IMR-90 (cell line): ENCODE measurements around the gene PDLIM1. TPM values are rescaled to one million over a fixed set of nuclear protein-coding genes. Genes with fewer than 3 reads are reported as not detected.

ENCODE experiments used
- ATAC-seq: fragments of 200-7000 bp; cut with Tn5 transposase; 2 replicates; pipeline ENCODE4 v1.9.1; 2020; ENCODE audit warnings: low read depth, mild to moderate bottlenecking, moderate library complexity
- BruUV-seq: library from RNA; stranded (reverse); fragments of 400-500 nt; replicated peaks from 2 replicates; lab custom pipeline; 2021; lab: Mats Ljungman, UMichigan
- CTCF ChIA-PET: fragments of 300-600 bp; formaldehyde crosslinking; extraction: SDS; loops from one replicate; lab custom pipeline; 2021; ENCODE audit warnings: antibody characterized with exemption; lab: Yijun Ruan, JAX
- POLR2A ChIA-PET: fragments of 300-600 bp; sonication (Branson Sonifier 250); formaldehyde crosslinking; loops from one replicate; lab custom pipeline; 2022; ENCODE audit warnings: antibody characterized with exemption; ENCODE audit not compliant: unreplicated experiment; lab: Charles Lee
- DNase-seq: peaks from one replicate; pipeline ENCODE4 v3.0.0; 2013
- H2AFZ ChIP-seq: replicated peaks from 2 replicates; pipeline ENCODE3; 2013; ENCODE audit warnings: low read length, mild to moderate bottlenecking; ENCODE audit not compliant: poor library complexity
- H2AK5ac ChIP-seq: 2 replicates; pipeline ENCODE4 v1.6.1; 2013; ENCODE audit warnings: low read depth, low read length, inconsistent platforms
- H2AK9ac ChIP-seq: replicated peaks from 2 replicates; pipeline ENCODE3; 2013; ENCODE audit warnings: mild to moderate bottlenecking, low read depth, low read length, moderate library complexity; ENCODE audit not compliant: poor library complexity
- H2BK120ac ChIP-seq: 2 replicates; pipeline ENCODE4 v1.6.1; 2013; ENCODE audit warnings: low read depth, low read length, inconsistent platforms
- H2BK15ac ChIP-seq: 3 replicates; pipeline ENCODE4 v1.6.1; 2013; ENCODE audit warnings: low read depth, low read length, inconsistent platforms
- H2BK20ac ChIP-seq: 2 replicates; pipeline ENCODE4 v1.6.1; 2013; ENCODE audit warnings: low read depth, mild to moderate bottlenecking, inconsistent platforms, low read length, moderate library complexity
- H2BK5ac ChIP-seq: 2 replicates; pipeline ENCODE4 v1.6.1; 2013; ENCODE audit warnings: mild to moderate bottlenecking, low read depth, low read length, inconsistent platforms; ENCODE audit not compliant: poor library complexity, severe bottlenecking
- H3K14ac ChIP-seq: replicated peaks from 2 replicates; pipeline ENCODE4 v1.6.1; 2013; ENCODE audit warnings: low read depth, low read length, inconsistent platforms
- H3K18ac ChIP-seq: 2 replicates; pipeline ENCODE4 v1.6.1; 2013; ENCODE audit warnings: low read depth, low read length, control low read depth
- H3K23ac ChIP-seq: 2 replicates; pipeline ENCODE4 v1.6.1; 2013; ENCODE audit warnings: low read depth, low read length, inconsistent platforms
- H3K27ac ChIP-seq: 2 replicates; pipeline ENCODE4 v1.5.1; 2013; ENCODE audit warnings: mild to moderate bottlenecking, control low read depth, low read length; ENCODE audit not compliant: insufficient read depth
- H3K27me3 ChIP-seq: 2 replicates; pipeline ENCODE4 v1.6.1; 2013; ENCODE audit warnings: low read length; ENCODE audit not compliant: control insufficient read depth, insufficient read depth
- H3K36me3 ChIP-seq: 2 replicates; pipeline ENCODE4 v1.6.1; 2013; ENCODE audit warnings: low read length, mixed read lengths; ENCODE audit not compliant: control insufficient read depth, insufficient read depth
- H3K4ac ChIP-seq: 2 replicates; pipeline ENCODE4 v1.6.1; 2013; ENCODE audit warnings: low read depth, low read length, inconsistent platforms
- H3K4me1 ChIP-seq: 2 replicates; pipeline ENCODE4 v1.6.1; 2013; ENCODE audit warnings: low read length, mixed read lengths; ENCODE audit not compliant: control insufficient read depth, insufficient read depth
- H3K4me2 ChIP-seq: 2 replicates; pipeline ENCODE4 v1.6.1; 2013; ENCODE audit warnings: low read depth, mild to moderate bottlenecking, control low read depth, low read length, moderate library complexity
- H3K4me3 ChIP-seq: 2 replicates; pipeline ENCODE4 v1.5.1; 2013; ENCODE audit warnings: low read depth, mild to moderate bottlenecking, control low read depth, low read length, moderate library complexity; ENCODE audit not compliant: insufficient read depth
- H3K56ac ChIP-seq: 2 replicates; pipeline ENCODE4 v1.6.1; 2013; ENCODE audit warnings: low read length, inconsistent platforms; ENCODE audit not compliant: insufficient read depth; ENCODE audit errors: extremely low read depth
- H3K79me1 ChIP-seq, 2 experiments: 2 replicates each; pipeline ENCODE4 v1.6.1; 2013; ENCODE audit warnings: low read length in 2 of 2, inconsistent platforms in 1 of 2, low read depth in 1 of 2
- H3K9ac ChIP-seq: 2 replicates; pipeline ENCODE4 v1.6.1; 2013; ENCODE audit warnings: low read depth, low read length, control low read depth
- H3K9me1 ChIP-seq: 2 replicates; pipeline ENCODE4 v1.6.1; 2013; ENCODE audit warnings: low read length, inconsistent platforms; ENCODE audit not compliant: insufficient read depth
- H3K9me3 ChIP-seq: 2 replicates; pipeline ENCODE4 v1.6.1; 2013; ENCODE audit warnings: low read length; ENCODE audit not compliant: control insufficient read depth, insufficient read depth
- H4K20me1 ChIP-seq: 2 replicates; pipeline ENCODE4 v1.6.1; 2013; ENCODE audit warnings: low read length, inconsistent platforms; ENCODE audit not compliant: insufficient read depth
- H4K5ac ChIP-seq: 2 replicates; pipeline ENCODE4 v1.6.1; 2013; ENCODE audit warnings: mild to moderate bottlenecking, low read depth, low read length, control low read depth
- H4K8ac ChIP-seq, 2 experiments: 2 replicates each; pipeline ENCODE4 v1.6.1; 2013; ENCODE audit warnings: low read depth in 2 of 2, low read length in 2 of 2, control low read depth in 1 of 2, inconsistent platforms in 1 of 2
- H4K91ac ChIP-seq: 2 replicates; pipeline ENCODE4 v1.6.1; 2013; ENCODE audit warnings: low read depth, low read length, inconsistent platforms; ENCODE audit not compliant: insufficient read depth
- FOS ChIP-seq: fragments of 150-350 bp; IDR thresholded peaks from 2 replicates; pipeline ENCODE4 v1.6.1; 2016; ENCODE audit warnings: low read depth, low read length
- POLR2A ChIP-seq: IDR thresholded peaks from 2 replicates; pipeline ENCODE4 v1.6.1; 2012; ENCODE audit warnings: mild to moderate bottlenecking, low read depth, low read length
- WGBS, 2 experiments: methylation state at CpG; one replicate each; pipeline versions ENCODE4 v1.1.5 to v1.1.7; 2013; ENCODE audit warnings: missing lambda C conversion rate in 2 of 2; ENCODE audit not compliant: insufficient read length in 1 of 2; ENCODE audit errors: extremely low coverage in 2 of 2; 5-methylcytosine and 5-hydroxymethylcytosine counted together
- dilution Hi-C: fragments of 300-500 bp; cut with HindIII; formaldehyde crosslinking; loops from one replicate; pipeline ENCODE4 v1.14.3; 2018; ENCODE audit warnings: low sequenced_read_pairs; ENCODE audit not compliant: unreplicated experiment
- in situ Hi-C: fragments of 300-500 bp; cut with MboI; formaldehyde crosslinking; loops from 3 replicates; pipeline ENCODE4 v1.14.3; 2019; ENCODE audit warnings: low sequenced_read_pairs, inconsistent platforms, mixed read lengths
- intact Hi-C: fragments of 100-400 bp; cut with micrococcal nuclease; formaldehyde crosslinking; loops from 2 replicates; pipeline ENCODE4 v1.10.0; 2022
- polyA plus RNA-seq, 3 experiments: library from polyadenylated mRNA; depleted of rRNA; stranded (reverse); fragments of >200 nt; gene quantifications; 2 replicates each; pipeline ENCODE4 v1.2.3, GENCODE V29; 2012; ENCODE audit warnings: low replicate concordance in 1 of 3
- total RNA-seq: library from RNA; depleted of rRNA; stranded (reverse); fragments of >200 nt; gene quantifications from 2 replicates; pipeline ENCODE4 v1.2.3, GENCODE V29; 2012

PDLIM1 gene
- total and polyA plus RNA-seq, 2 of the 4 experiments (the other 2 are of a cell fraction): 30.1 to 187 TPM

GRCh38 chr10:95214369-95214768, 76.4 kb downstream of the PDLIM1 start:
- POLR2A ChIA-PET: no interaction called here
- no peak overlapping the region for H3K4me2 ChIP-seq
- no peak for ATAC-seq

More at GRCh38 chr10:95214369-95214768, 76.4 kb downstream of the PDLIM1 start:
- intact Hi-C loops: no loop called here
- no peak overlapping the region; the same call in 2 of the 3 replicates for H2BK15ac ChIP-seq
- H2AK5ac ChIP-seq: no peak overlapping the region
- in situ Hi-C loops: no loop called here
- no peaks in the 10 kb centered on the region for H3K79me1 ChIP-seq
- peaks cover 12% of the 10 kb centered on the region; the same call in 1 of the 2 replicates for H3K4me1 ChIP-seq
- TF ChIP-seq FOS: no peak
- no peak for TF ChIP-seq POLR2A
- H3K14ac ChIP-seq: no peak overlapping the region
- H3K4me3 ChIP-seq: no peak overlapping the region
- no peaks in the 10 kb centered on the region for H4K20me1 ChIP-seq
- H4K8ac ChIP-seq: no peak overlapping the region
- H2AK9ac ChIP-seq: no peak overlapping the region
- H2BK20ac ChIP-seq: no peak overlapping the region
- H2BK120ac ChIP-seq: no peak overlapping the region
- H2AFZ ChIP-seq: no peak overlapping the region
- BruUV-seq: no TSS peak
- no peaks in the 10 kb centered on the region; the same call in 1 of the 2 replicates for H3K9me3 ChIP-seq
- H3K9me1 ChIP-seq: peaks cover 4% of the 10 kb centered on the region; the same call in 1 of the 2 replicates
- no peaks in the 10 kb centered on the region for H3K27me3 ChIP-seq
- DNase-seq: no peak
- dilution Hi-C loops: no loop called here
- H3K27ac ChIP-seq: no peak overlapping the region
- CTCF ChIA-PET: no interaction called here
- no peak overlapping the region for H3K9ac ChIP-seq
- H3K4ac ChIP-seq: no peak overlapping the region
- no peak overlapping the region for H3K18ac ChIP-seq
- H4K91ac ChIP-seq: no peak overlapping the region
- no peak overlapping the region for H2BK5ac ChIP-seq
- H4K5ac ChIP-seq: no peak overlapping the region
- H3K56ac ChIP-seq: no peak overlapping the region
- peaks cover 3% of the 10 kb centered on the region; the same call in 1 of the 2 replicates for H3K36me3 ChIP-seq
- no CpG with 5 or more reads among the region's 2 CpGs for WGBS, 2 experiments
- no peak overlapping the region for H3K23ac ChIP-seq
